SK-N-MC (cell line): Measurements from ENCODE around the gene CCR5AS.

Experiments
- EZH2 ChIP-seq: fragments of 200-600 bp; sonication (generic); IDR thresholded peaks from one replicate; pipeline ENCODE4 v1.6.1; 2017; ENCODE audit warnings: antibody characterized with exemption
- FOXP2 ChIP-seq: optimal IDR thresholded peaks from 2 replicates; pipeline ENCODE3; 2011; ENCODE audit warnings: mild to moderate bottlenecking, moderate library complexity; ENCODE audit not compliant: insufficient read depth; ENCODE audit errors: extremely low read length, control extremely low read depth
- POLR2AphosphoS5 ChIP-seq: IDR thresholded peaks from 2 replicates; pipeline ENCODE4 v1.6.1; 2012; ENCODE audit warnings: mild to moderate bottlenecking, low read depth, low read length, borderline replicate concordance

DNA sequence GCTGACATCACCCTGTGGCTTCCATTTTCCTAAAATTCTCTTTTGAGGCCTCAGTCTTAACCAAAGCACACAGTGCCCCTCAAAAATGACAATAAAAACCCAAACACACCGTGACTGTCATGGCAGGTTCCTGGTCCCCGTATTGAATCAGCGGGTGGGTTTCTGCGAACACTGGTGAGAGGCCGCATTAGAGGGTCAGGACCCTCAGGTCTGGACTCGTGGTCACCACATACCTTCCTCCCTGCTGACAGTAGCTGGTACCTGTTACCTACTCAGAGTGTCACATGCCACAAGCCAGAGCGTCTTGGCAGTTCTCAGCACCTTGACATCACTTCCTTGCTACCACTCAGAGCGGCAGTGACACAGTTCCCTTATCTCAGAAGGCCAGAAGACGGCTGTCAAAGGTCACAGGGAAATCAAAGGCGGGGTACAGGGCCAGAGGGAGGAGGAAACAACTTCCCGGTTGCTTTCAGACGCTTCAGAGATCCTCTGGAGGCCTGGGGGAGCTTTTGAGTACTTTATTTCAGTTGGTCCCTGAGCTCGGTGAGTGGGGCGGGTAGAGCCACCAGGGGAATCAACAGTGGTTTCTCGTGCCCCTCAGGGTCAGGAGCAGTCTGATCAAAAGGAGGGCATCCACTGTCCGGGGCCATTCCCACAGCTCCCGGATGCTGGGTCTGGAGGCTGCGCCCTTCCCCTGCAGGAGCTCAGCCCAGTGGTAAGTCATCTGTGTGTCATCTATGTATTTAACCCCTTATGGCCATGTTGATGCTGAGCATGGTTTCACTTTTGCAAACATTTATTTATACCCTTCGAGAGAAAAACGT, at the start of gene CCR5AS, which contains the start of gene CCRL2:
- TF ChIP-seq POLR2AphosphoS5 (no peak), EZH2 (no peak), FOXP2 (no peak)
